WI38 (cell line): Measurements from ENCODE around the gene SHISAL1.

Source experiments
- H3K4me3 ChIP-seq: 2 replicates; pipeline ENCODE4 v1.5.1; 2011; ENCODE audit warnings: low read depth, mild to moderate bottlenecking, control low read depth, low read length
- TF ChIP-seq, protein P1 (sequence below): IDR thresholded peaks from 2 replicates; pipeline ENCODE4 v1.5.1; 2012; ENCODE audit warnings: low read depth, mild to moderate bottlenecking, control low read depth, low read length

Gene SHISAL1

DNA sequence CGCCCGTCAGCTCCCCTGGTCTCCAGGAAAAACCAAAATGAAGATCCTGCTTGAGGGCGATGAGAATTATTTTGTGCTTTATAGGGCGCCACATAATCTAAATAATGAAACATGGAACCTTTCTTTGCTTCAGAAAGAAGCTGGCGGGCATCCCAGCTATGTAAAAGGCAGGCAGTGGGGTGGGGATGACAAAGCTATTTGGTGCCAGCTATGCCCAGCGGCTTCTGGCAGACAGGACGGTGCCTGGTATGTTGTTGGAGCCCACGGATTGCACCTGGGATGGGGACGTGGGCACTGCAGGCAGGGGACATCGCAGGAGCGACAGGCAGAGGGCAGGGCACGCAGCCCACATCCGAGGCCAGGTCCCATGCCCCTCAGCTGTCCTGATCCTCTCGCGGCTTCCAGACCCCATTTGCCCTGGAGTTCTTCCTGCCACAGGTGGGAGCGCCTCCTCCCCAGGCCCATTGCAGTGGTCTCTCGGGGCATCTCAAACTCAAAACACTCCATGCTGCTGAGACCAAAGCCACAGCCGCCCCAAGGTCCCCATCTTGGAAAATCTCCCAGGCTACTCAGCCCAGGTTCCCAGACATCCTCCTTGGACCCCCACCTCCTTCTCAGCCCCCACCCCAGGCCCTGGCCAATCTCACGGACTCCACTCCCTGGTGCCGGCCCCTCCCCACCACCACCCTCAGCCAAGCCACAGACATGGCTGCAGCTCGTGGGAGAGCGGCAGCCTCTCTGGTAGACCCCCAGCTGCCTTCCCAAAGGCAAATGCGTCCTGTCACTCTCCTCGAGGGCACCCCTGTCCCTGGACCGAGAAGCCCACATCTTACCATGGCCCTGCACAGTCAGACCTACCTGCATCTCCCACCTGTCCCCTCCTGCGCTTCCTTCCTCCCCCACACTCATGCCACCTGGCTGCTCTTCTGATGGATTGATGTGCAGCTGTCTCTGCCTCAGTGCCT is 45.7 kb downstream of the SHISAL1 start:
- TF ChIP-seq, protein P1, sequence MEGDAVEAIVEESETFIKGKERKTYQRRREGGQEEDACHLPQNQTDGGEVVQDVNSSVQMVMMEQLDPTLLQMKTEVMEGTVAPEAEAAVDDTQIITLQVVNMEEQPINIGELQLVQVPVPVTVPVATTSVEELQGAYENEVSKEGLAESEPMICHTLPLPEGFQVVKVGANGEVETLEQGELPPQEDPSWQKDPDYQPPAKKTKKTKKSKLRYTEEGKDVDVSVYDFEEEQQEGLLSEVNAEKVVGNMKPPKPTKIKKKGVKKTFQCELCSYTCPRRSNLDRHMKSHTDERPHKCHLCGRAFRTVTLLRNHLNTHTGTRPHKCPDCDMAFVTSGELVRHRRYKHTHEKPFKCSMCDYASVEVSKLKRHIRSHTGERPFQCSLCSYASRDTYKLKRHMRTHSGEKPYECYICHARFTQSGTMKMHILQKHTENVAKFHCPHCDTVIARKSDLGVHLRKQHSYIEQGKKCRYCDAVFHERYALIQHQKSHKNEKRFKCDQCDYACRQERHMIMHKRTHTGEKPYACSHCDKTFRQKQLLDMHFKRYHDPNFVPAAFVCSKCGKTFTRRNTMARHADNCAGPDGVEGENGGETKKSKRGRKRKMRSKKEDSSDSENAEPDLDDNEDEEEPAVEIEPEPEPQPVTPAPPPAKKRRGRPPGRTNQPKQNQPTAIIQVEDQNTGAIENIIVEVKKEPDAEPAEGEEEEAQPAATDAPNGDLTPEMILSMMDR: no peak
- H3K4me3 ChIP-seq: no peak overlapping the region

DNA sequence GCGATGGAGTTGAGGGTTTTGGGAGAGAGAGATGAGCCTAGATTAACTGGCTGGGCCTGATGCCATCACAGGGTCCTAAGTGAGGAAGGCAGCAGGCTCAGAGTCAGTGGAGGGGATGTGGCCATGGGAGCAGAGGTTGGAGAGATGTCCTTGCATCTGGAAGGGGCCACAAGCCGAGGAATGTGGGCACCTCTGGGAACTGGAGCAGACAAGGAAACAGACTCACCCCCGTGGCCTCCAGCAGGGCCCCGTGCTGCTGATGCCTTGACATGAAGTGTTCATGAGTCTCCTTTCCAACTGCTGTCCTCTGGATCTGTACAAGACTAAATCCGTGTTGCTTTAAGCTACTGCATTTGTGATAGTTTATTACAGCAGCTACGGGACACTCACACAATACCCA is 49.2 kb downstream of the SHISAL1 start:
- TF ChIP-seq, protein P1: no peak
- H3K4me3 ChIP-seq: no peak overlapping the region

DNA sequence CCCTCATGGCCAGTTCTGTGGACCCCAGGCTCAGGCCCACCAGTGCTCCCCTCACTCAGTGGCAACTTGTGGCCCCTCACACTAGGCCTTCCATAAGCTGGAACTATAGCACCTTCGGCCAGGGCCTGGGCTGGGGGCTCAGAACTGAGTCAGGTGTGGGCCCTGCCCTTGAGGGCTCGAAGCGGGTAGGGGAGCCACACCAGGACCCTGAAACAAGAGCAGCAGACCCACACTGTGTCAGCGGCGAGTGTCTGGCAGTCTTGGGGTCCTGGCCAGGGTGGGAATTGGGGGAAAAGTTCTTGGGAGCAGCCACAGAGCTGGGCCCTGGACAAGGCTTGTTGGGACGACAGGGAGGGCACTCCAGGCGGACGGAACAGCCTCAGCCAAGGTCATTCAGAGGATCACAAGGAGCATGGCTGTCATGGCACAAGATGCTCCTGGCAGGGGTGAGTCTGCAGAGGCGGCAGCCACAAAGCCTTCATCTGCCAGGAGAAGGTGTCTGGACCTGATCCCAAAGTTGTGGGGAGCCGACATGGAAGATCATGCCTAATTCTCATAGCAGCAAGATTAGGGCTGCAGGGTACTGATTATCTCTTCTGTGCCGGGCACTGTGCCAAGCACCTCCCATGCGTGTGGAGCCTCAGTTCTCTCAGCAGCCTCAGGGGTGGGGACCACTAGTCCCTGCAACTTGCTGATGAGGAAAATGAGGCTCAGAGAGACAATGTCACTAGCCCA is 50.7 kb downstream of the SHISAL1 start:
- TF ChIP-seq, protein P1: no peak
- no peak overlapping the region for H3K4me3 ChIP-seq

DNA sequence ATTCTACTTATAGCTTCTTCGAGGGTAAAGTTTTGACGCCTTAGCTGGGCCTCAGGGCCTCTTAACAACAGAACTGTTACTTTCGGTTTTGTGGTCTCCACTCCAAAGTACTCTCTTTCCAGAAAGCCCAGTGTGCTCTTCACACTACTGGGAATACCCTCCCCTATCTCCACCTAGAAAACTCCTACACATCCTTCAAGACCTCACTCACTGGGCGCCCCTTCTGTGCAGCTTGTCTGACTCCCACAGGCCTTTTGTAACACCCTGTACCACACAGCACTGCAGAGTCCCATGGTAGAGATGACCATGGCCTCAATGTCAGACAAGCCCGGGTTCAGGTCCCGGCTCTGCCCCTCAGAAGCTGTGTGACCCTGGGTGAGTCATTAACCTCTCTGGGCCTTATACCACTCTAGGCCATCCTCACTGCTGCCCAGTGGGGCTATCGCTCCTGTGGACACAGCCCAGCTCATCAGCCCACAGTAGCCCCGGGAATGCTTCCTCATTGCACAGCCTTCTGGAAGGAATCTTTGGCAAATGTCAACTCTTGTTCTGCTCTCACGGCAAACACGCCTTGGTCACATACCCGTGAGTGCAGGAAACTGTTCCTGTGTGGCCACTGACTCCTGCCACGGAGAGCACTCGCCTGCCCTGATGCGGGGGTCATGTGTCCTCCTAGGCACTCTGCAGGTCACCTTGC is 51.4 kb downstream of the SHISAL1 start:
- TF ChIP-seq, protein P1: no peak
- no peak overlapping the region for H3K4me3 ChIP-seq

DNA sequence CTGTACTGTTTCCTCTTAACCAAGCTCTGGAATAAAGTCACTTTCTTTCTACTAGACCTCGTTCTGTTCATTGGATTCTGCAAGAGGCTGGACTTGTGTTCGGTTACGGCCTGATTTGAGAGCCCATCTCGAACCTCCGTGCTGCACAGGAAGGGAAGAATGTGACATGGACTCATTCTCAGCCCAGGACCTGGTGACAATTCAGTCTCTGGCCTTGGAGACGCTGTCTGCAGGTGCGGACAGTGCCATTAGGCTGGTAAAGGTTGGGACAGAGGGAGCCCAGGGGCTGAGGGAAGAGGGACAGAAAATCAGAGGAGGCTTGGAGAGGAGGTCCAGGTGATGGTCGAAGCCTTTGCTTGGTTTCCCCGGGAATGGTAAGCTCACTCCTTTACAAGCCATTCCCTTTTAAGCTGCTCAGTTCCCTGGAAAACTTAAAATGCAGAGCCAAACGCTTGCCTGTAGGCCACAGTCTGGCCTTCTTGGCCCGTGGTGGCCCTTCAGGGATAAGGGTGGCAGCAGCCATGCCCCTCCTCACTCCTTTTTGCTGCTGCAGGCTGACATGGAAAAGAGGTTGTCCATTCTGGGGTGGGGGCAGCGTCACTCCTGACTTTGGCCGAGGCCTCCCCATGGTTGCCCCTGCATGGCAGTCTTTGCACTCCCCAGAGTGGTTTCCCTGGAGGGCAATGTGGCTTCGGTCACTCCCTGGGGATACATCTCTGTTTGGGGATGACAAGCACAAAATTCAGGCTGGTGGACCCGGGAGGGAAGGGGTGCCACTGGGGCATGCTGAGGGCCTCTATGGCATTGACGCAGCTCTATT is 52.3 kb downstream of the SHISAL1 start:
- H3K4me3 ChIP-seq: no peak overlapping the region
- TF ChIP-seq, protein P1: no peak

DNA sequence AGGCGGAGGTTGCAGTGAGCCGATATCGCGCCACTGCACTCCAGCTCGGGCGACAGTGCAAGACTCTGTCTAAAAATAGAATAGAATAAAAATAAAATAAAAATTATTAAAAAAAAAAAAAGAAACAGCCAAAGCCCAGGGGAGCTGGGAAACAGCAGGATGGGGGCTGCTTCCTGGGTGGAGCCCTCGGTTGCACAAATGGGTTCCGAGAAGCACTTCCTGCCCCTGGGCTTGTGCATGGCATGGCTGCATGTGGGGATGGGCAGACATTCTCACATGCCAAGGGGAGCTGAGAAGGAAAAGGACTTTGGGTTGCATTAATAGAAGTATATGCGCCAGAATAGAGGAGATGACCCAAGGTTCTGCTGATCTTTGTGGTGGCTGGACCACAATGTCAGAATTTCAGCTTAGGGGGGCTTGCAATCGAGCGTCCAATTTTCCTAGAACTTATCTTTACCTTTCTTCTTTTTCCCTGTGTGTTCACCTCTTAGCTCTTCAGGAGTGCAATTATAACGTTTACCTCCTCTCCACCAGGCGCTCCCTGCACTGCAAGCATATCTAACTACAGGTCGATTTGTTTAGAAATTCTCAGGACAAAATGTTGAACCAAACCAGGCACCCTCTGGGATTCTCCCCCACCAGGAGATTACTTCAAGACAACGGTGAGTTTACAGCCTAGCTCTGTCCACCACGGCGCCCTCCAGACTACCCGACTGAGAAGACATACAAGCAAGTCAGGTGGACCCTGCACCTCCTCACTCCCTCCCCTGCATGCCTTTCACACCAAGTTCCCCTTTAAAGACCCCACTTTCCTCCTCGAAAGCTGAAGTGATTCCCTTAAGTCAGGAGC is 53.2 kb downstream of the SHISAL1 start:
- H3K4me3 ChIP-seq: no peak overlapping the region
- TF ChIP-seq, protein P1: no peak
